ENCODE results near the gene FAM219B.

Gene FAM219B

GRCh38 chr15:74872702-74873035 lies 34.0 kb downstream of the FAM219B start:
- DNase-seq, result no peak

- DNase-seq, result no peak
Measured at GRCh38 chr15:74870436-74871215, 36.0 kb downstream of the FAM219B start.

GRCh38 chr15:74869726-74870407 lies 36.8 kb downstream of the FAM219B start:
- no peak for DNase-seq

GRCh38 chr15:74869372-74869725 lies 37.3 kb downstream of the FAM219B start:
- no peak for DNase-seq

- DNase-seq, result no peak
Measured at GRCh38 chr15:74868059-74868458, 38.6 kb downstream of the FAM219B start.

GRCh38 chr15:74867466-74868038 lies 39.1 kb downstream of the FAM219B start:
- DNase-seq, result no peak

- DNase-seq, result no peak
Measured at GRCh38 chr15:74866090-74866489, 40.6 kb downstream of the FAM219B start.

- DNase-seq, result no peak
Measured at GRCh38 chr15:74865316-74865715, 41.3 kb downstream of the FAM219B start.

GRCh38 chr15:74864296-74864695 lies 42.4 kb downstream of the FAM219B start:
- no peak for DNase-seq

- no peak for DNase-seq
Measured at GRCh38 chr15:74863239-74864056, 43.2 kb downstream of the FAM219B start.

- DNase-seq, result no peak
Measured at GRCh38 chr15:74858369-74858740, 48.3 kb downstream of the FAM219B start.

GRCh38 chr15:74857671-74858368 lies 48.8 kb downstream of the FAM219B start:
- no peak for DNase-seq

- no peak for DNase-seq
Measured at GRCh38 chr15:74857082-74857655, 49.5 kb downstream of the FAM219B start.

GRCh38 chr15:74856537-74856936 lies 50.1 kb downstream of the FAM219B start:
- no peak for DNase-seq

- no peak for DNase-seq
Measured at GRCh38 chr15:74855857-74856256, 50.8 kb downstream of the FAM219B start.

- DNase-seq, result no peak
Measured at GRCh38 chr15:74854453-74855022, 52.1 kb downstream of the FAM219B start.

- no peak for DNase-seq
Measured at GRCh38 chr15:74851960-74852359, 54.7 kb downstream of the FAM219B start.

GRCh38 chr15:74850393-74850792 lies 56.3 kb downstream of the FAM219B start:
- DNase-seq, result no peak

Measured in activated naive CD4-positive, alpha-beta T cell treated with anti-CD3 and anti-CD28 coated beads, Interleukin-2, amount 50 U/mL, for 16 hours (primary cell).